ENCODE results near the gene KRTAP3-1. TPM values are rescaled to one million over a fixed set of nuclear protein-coding genes. Genes with fewer than 3 reads are reported as not detected.
A peak's percentile ranks its signal among the peaks of the same experiment; 100 is the strongest.

Gene KRTAP3-1
- total and polyA plus RNA-seq, 8 donors = not detected

DNA sequence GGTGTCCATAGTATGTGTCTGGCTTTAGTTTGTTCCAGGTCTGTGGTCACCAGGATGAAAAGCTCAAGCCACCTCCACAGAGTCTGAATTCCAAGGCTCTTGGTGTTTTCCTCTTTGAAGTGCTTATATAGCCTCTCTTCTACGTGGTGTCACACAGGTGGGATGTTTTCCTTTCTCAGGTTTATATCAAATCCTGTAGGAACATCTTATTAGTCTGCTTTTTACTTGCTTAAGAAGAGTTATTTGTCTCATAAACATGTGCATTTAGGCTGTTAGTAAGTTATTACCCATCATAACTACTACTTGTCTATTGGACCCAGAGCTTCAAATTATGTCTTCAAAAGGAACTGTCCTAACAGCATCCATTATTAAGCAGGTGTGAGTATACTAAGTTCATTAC lies 42.1 kb downstream of the KRTAP3-1 start, which contains the start of gene KRT39:
Gene KRT39 (minus strand): TSS at position 101 of the 400 bp plus-strand sequence. CDS start 92 bp downstream, at position 9.
- Histone ChIP-seq H3K4me1 (no peaks in the 10 kb centered on the region), H3K9me3 (no peaks in the 10 kb centered on the region), H3K27me3 (no peaks in the 10 kb centered on the region), H3K4me3 (no peak within 1 kb of the TSS), H3K36me3 (no peaks in the 10 kb centered on the region), H3K27ac (no peak within 1 kb of the TSS)
- WGBS, 5 donors = 21 to 70% (median 64%) methylated on average over 1 of the region's 1 CpG
- TF ChIP-seq POLR2AphosphoS5 (IDR thresholded peaks at IDR 0.05) = no peak
- TF ChIP-seq, protein P1, sequence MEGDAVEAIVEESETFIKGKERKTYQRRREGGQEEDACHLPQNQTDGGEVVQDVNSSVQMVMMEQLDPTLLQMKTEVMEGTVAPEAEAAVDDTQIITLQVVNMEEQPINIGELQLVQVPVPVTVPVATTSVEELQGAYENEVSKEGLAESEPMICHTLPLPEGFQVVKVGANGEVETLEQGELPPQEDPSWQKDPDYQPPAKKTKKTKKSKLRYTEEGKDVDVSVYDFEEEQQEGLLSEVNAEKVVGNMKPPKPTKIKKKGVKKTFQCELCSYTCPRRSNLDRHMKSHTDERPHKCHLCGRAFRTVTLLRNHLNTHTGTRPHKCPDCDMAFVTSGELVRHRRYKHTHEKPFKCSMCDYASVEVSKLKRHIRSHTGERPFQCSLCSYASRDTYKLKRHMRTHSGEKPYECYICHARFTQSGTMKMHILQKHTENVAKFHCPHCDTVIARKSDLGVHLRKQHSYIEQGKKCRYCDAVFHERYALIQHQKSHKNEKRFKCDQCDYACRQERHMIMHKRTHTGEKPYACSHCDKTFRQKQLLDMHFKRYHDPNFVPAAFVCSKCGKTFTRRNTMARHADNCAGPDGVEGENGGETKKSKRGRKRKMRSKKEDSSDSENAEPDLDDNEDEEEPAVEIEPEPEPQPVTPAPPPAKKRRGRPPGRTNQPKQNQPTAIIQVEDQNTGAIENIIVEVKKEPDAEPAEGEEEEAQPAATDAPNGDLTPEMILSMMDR (IDR thresholded peaks at IDR 0.05) = no peak
- DNase-seq = no peak
- intact Hi-C loops (cut with DNase I; ENCODE audit: low total_unique reads) = no loop called here

- Histone ChIP-seq H3K4me3 (no peak overlapping the region), H3K36me3 (no peaks in the 10 kb centered on the region), H3K27me3 (no peaks in the 10 kb centered on the region), H3K4me1 (no peaks in the 10 kb centered on the region), H3K9me3 (no peaks in the 10 kb centered on the region), H3K27ac (no peak overlapping the region)
- intact Hi-C loops (cut with DNase I; ENCODE audit: low total_unique reads) = no loop called here
- no peak for DNase-seq
- 17 to 42% (median 35%) methylated on average over 1 of the region's 1 CpG for WGBS, 5 donors
- TF ChIP-seq, protein P1 (IDR thresholded peaks at IDR 0.05) = peak in 4 of 7 experiments; percentile 28 to 57 (median 47)
- no peak for TF ChIP-seq POLR2A (IDR thresholded peaks at IDR 0.05)
- no peak for TF ChIP-seq POLR2AphosphoS5 (IDR thresholded peaks at IDR 0.05)
- no peak for TF ChIP-seq EP300 (IDR thresholded peaks at IDR 0.05)
These were observed 45.1 kb downstream of the KRTAP3-1 start for GRCh38 chr17:40963838-40964237.

GRCh38 chr17:40962059-40962561 lies 46.8 kb downstream of the KRTAP3-1 start:
- intact Hi-C loops (cut with DNase I; ENCODE audit: low total_unique reads) = no loop called here
- 78 to 92% (median 87%) methylated on average over 4 of the region's 4 CpGs for WGBS, 5 donors

GRCh38 chr17:40961591-40961990 lies 47.3 kb downstream of the KRTAP3-1 start:
- no peak overlapping the region for H3K4me3 ChIP-seq
- no peaks in the 10 kb centered on the region for H3K27me3 ChIP-seq
- no peak for DNase-seq
- no peaks in the 10 kb centered on the region for H3K9me3 ChIP-seq
- intact Hi-C loops (cut with DNase I; ENCODE audit: low total_unique reads) = no loop called here
- H3K36me3 ChIP-seq = no peaks in the 10 kb centered on the region
- no peak overlapping the region for H3K27ac ChIP-seq
- H3K4me1 ChIP-seq = no peaks in the 10 kb centered on the region
- TF ChIP-seq EP300 (IDR thresholded peaks at IDR 0.05) (no peak), POLR2AphosphoS5 (IDR thresholded peaks at IDR 0.05) (no peak), POLR2A (IDR thresholded peaks at IDR 0.05) (no peak)
- TF ChIP-seq, protein P1 (IDR thresholded peaks at IDR 0.05) = no peak
- WGBS, 5 donors = 81 to 92% (median 87%) methylated on average over 1 of the region's 1 CpG

More at GRCh38 chr17:40962059-40962561, 46.8 kb downstream of the KRTAP3-1 start:
- Histone ChIP-seq H3K4me3 (no peak overlapping the region), H3K36me3 (no peaks in the 10 kb centered on the region), H3K9me3 (no peaks in the 10 kb centered on the region), H3K27me3 (no peaks in the 10 kb centered on the region), H3K4me1 (no peaks in the 10 kb centered on the region), H3K27ac (no peak overlapping the region)
- TF ChIP-seq, protein P1 (IDR thresholded peaks at IDR 0.05) = no peak
- TF ChIP-seq POLR2A (IDR thresholded peaks at IDR 0.05) (no peak), EP300 (IDR thresholded peaks at IDR 0.05) (no peak), POLR2AphosphoS5 (IDR thresholded peaks at IDR 0.05) (no peak)
- no peak for DNase-seq
